IMR-90 (cell line): ENCODE results near the gene NLE1. TPM values are rescaled to one million over a fixed set of nuclear protein-coding genes. Genes with fewer than 3 reads are reported as not detected.

ENCODE experiments used
- ATAC-seq: fragments of 200-7000 bp; cut with Tn5 transposase; 2 replicates; pipeline ENCODE4 v1.9.1; 2020; ENCODE audit warnings: low read depth, mild to moderate bottlenecking, moderate library complexity
- BruUV-seq: library from RNA; stranded (reverse); fragments of 400-500 nt; replicated peaks from 2 replicates; lab custom pipeline; 2021; lab: Mats Ljungman, UMichigan
- CTCF ChIA-PET: fragments of 300-600 bp; formaldehyde crosslinking; extraction: SDS; loops from one replicate; lab custom pipeline; 2021; ENCODE audit warnings: antibody characterized with exemption; lab: Yijun Ruan, JAX
- POLR2A ChIA-PET: fragments of 300-600 bp; sonication (Branson Sonifier 250); formaldehyde crosslinking; loops from one replicate; lab custom pipeline; 2022; ENCODE audit warnings: antibody characterized with exemption; ENCODE audit not compliant: unreplicated experiment; lab: Charles Lee
- DNase-seq: peaks from one replicate; pipeline ENCODE4 v3.0.0; 2013
- H2AFZ ChIP-seq: replicated peaks from 2 replicates; pipeline ENCODE3; 2013; ENCODE audit warnings: low read length, mild to moderate bottlenecking; ENCODE audit not compliant: poor library complexity
- H2AK5ac ChIP-seq: 2 replicates; pipeline ENCODE4 v1.6.1; 2013; ENCODE audit warnings: low read depth, low read length, inconsistent platforms
- H2AK9ac ChIP-seq: replicated peaks from 2 replicates; pipeline ENCODE3; 2013; ENCODE audit warnings: mild to moderate bottlenecking, low read depth, low read length, moderate library complexity; ENCODE audit not compliant: poor library complexity
- H2BK120ac ChIP-seq: 2 replicates; pipeline ENCODE4 v1.6.1; 2013; ENCODE audit warnings: low read depth, low read length, inconsistent platforms
- H2BK15ac ChIP-seq: 3 replicates; pipeline ENCODE4 v1.6.1; 2013; ENCODE audit warnings: low read depth, low read length, inconsistent platforms
- H2BK20ac ChIP-seq: 2 replicates; pipeline ENCODE4 v1.6.1; 2013; ENCODE audit warnings: low read depth, mild to moderate bottlenecking, inconsistent platforms, low read length, moderate library complexity
- H2BK5ac ChIP-seq: 2 replicates; pipeline ENCODE4 v1.6.1; 2013; ENCODE audit warnings: mild to moderate bottlenecking, low read depth, low read length, inconsistent platforms; ENCODE audit not compliant: poor library complexity, severe bottlenecking
- H3K14ac ChIP-seq: replicated peaks from 2 replicates; pipeline ENCODE4 v1.6.1; 2013; ENCODE audit warnings: low read depth, low read length, inconsistent platforms
- H3K18ac ChIP-seq: 2 replicates; pipeline ENCODE4 v1.6.1; 2013; ENCODE audit warnings: low read depth, low read length, control low read depth
- H3K23ac ChIP-seq: 2 replicates; pipeline ENCODE4 v1.6.1; 2013; ENCODE audit warnings: low read depth, low read length, inconsistent platforms
- H3K27ac ChIP-seq: 2 replicates; pipeline ENCODE4 v1.5.1; 2013; ENCODE audit warnings: mild to moderate bottlenecking, control low read depth, low read length; ENCODE audit not compliant: insufficient read depth
- H3K27me3 ChIP-seq: 2 replicates; pipeline ENCODE4 v1.6.1; 2013; ENCODE audit warnings: low read length; ENCODE audit not compliant: control insufficient read depth, insufficient read depth
- H3K36me3 ChIP-seq: 2 replicates; pipeline ENCODE4 v1.6.1; 2013; ENCODE audit warnings: low read length, mixed read lengths; ENCODE audit not compliant: control insufficient read depth, insufficient read depth
- H3K4ac ChIP-seq: 2 replicates; pipeline ENCODE4 v1.6.1; 2013; ENCODE audit warnings: low read depth, low read length, inconsistent platforms
- H3K4me1 ChIP-seq: 2 replicates; pipeline ENCODE4 v1.6.1; 2013; ENCODE audit warnings: low read length, mixed read lengths; ENCODE audit not compliant: control insufficient read depth, insufficient read depth
- H3K4me2 ChIP-seq: 2 replicates; pipeline ENCODE4 v1.6.1; 2013; ENCODE audit warnings: low read depth, mild to moderate bottlenecking, control low read depth, low read length, moderate library complexity
- H3K4me3 ChIP-seq: 2 replicates; pipeline ENCODE4 v1.5.1; 2013; ENCODE audit warnings: low read depth, mild to moderate bottlenecking, control low read depth, low read length, moderate library complexity; ENCODE audit not compliant: insufficient read depth
- H3K56ac ChIP-seq: 2 replicates; pipeline ENCODE4 v1.6.1; 2013; ENCODE audit warnings: low read length, inconsistent platforms; ENCODE audit not compliant: insufficient read depth; ENCODE audit errors: extremely low read depth
- H3K79me1 ChIP-seq, 2 experiments: 2 replicates each; pipeline ENCODE4 v1.6.1; 2013; ENCODE audit warnings: low read length in 2 of 2, inconsistent platforms in 1 of 2, low read depth in 1 of 2
- H3K9ac ChIP-seq: 2 replicates; pipeline ENCODE4 v1.6.1; 2013; ENCODE audit warnings: low read depth, low read length, control low read depth
- H3K9me1 ChIP-seq: 2 replicates; pipeline ENCODE4 v1.6.1; 2013; ENCODE audit warnings: low read length, inconsistent platforms; ENCODE audit not compliant: insufficient read depth
- H3K9me3 ChIP-seq: 2 replicates; pipeline ENCODE4 v1.6.1; 2013; ENCODE audit warnings: low read length; ENCODE audit not compliant: control insufficient read depth, insufficient read depth
- H4K20me1 ChIP-seq: 2 replicates; pipeline ENCODE4 v1.6.1; 2013; ENCODE audit warnings: low read length, inconsistent platforms; ENCODE audit not compliant: insufficient read depth
- H4K5ac ChIP-seq: 2 replicates; pipeline ENCODE4 v1.6.1; 2013; ENCODE audit warnings: mild to moderate bottlenecking, low read depth, low read length, control low read depth
- H4K8ac ChIP-seq, 2 experiments: 2 replicates each; pipeline ENCODE4 v1.6.1; 2013; ENCODE audit warnings: low read depth in 2 of 2, low read length in 2 of 2, control low read depth in 1 of 2, inconsistent platforms in 1 of 2
- H4K91ac ChIP-seq: 2 replicates; pipeline ENCODE4 v1.6.1; 2013; ENCODE audit warnings: low read depth, low read length, inconsistent platforms; ENCODE audit not compliant: insufficient read depth
- BHLHE40 ChIP-seq: fragments of 150-350 bp; IDR thresholded peaks from 2 replicates; pipeline ENCODE4 v1.6.1; 2016; ENCODE audit warnings: mild to moderate bottlenecking, low read depth, low read length
- CEBPB ChIP-seq: IDR thresholded peaks from 2 replicates; pipeline ENCODE4 v1.6.1; 2012; ENCODE audit warnings: low read depth, low read length, improper control_type of control experiment
- CHD1 ChIP-seq: IDR thresholded peaks from 2 replicates; pipeline ENCODE4 v1.6.1; 2012; ENCODE audit warnings: low read depth, low read length, improper control_type of control experiment
- ELK1 ChIP-seq: fragments of 150-350 bp; IDR thresholded peaks from 2 replicates; pipeline ENCODE4 v1.6.1; 2016; ENCODE audit warnings: low read depth, mild to moderate bottlenecking, low read length, moderate library complexity, borderline replicate concordance
- FOS ChIP-seq: fragments of 150-350 bp; IDR thresholded peaks from 2 replicates; pipeline ENCODE4 v1.6.1; 2016; ENCODE audit warnings: low read depth, low read length
- MAFK ChIP-seq: IDR thresholded peaks from 2 replicates; pipeline ENCODE4 v1.6.1; 2012; ENCODE audit warnings: low read depth, low read length, improper control_type of control experiment
- MAZ ChIP-seq: IDR thresholded peaks from 2 replicates; pipeline ENCODE4 v1.6.1; 2012; ENCODE audit warnings: low read depth, mild to moderate bottlenecking, low read length, improper control_type of control experiment, moderate library complexity, borderline replicate concordance
- MXI1 ChIP-seq: IDR thresholded peaks from 2 replicates; pipeline ENCODE4 v1.6.1; 2012; ENCODE audit warnings: low read depth, mild to moderate bottlenecking, low read length, moderate library complexity, borderline replicate concordance
- RAD21 ChIP-seq: IDR thresholded peaks from 2 replicates; pipeline ENCODE4 v1.6.1; 2012; ENCODE audit warnings: low read length, improper control_type of control experiment
- RFX5 ChIP-seq: IDR thresholded peaks from 2 replicates; pipeline ENCODE4 v1.8.0; 2012; ENCODE audit warnings: low read depth, mild to moderate bottlenecking, low read length, moderate library complexity
- USF2 ChIP-seq: fragments of 150-350 bp; IDR thresholded peaks from 2 replicates; pipeline ENCODE4 v1.6.1; 2017; ENCODE audit warnings: mild to moderate bottlenecking, antibody characterized with exemption, low read length, low read depth
- WGBS, 2 experiments: methylation state at CpG; one replicate each; pipeline versions ENCODE4 v1.1.5 to v1.1.7; 2013; ENCODE audit warnings: missing lambda C conversion rate in 2 of 2; ENCODE audit not compliant: insufficient read length in 1 of 2; ENCODE audit errors: extremely low coverage in 2 of 2; 5-methylcytosine and 5-hydroxymethylcytosine counted together
- dilution Hi-C: fragments of 300-500 bp; cut with HindIII; formaldehyde crosslinking; loops from one replicate; pipeline ENCODE4 v1.14.3; 2018; ENCODE audit warnings: low sequenced_read_pairs; ENCODE audit not compliant: unreplicated experiment
- in situ Hi-C: fragments of 300-500 bp; cut with MboI; formaldehyde crosslinking; loops from 3 replicates; pipeline ENCODE4 v1.14.3; 2019; ENCODE audit warnings: low sequenced_read_pairs, inconsistent platforms, mixed read lengths
- intact Hi-C: fragments of 100-400 bp; cut with micrococcal nuclease; formaldehyde crosslinking; loops from 2 replicates; pipeline ENCODE4 v1.10.0; 2022
- polyA plus RNA-seq, 3 experiments: library from polyadenylated mRNA; depleted of rRNA; stranded (reverse); fragments of >200 nt; gene quantifications; 2 replicates each; pipeline ENCODE4 v1.2.3, GENCODE V29; 2012; ENCODE audit warnings: low replicate concordance in 1 of 3
- total RNA-seq: library from RNA; depleted of rRNA; stranded (reverse); fragments of >200 nt; gene quantifications from 2 replicates; pipeline ENCODE4 v1.2.3, GENCODE V29; 2012

The NLE1 gene
- total and polyA plus RNA-seq, 2 of the 4 experiments (the other 2 are of a cell fraction) = 18.6 to 23.7 TPM

- H3K4me3 ChIP-seq = no peak overlapping the region
- H3K4ac ChIP-seq = no peak overlapping the region
- no peak overlapping the region for H4K5ac ChIP-seq
- BruUV-seq = no TSS peak
- H2BK15ac ChIP-seq = no peak overlapping the region
- H3K9me1 ChIP-seq = no peaks in the 10 kb centered on the region
- no peak overlapping the region for H3K23ac ChIP-seq
- H2AFZ ChIP-seq = no peak overlapping the region
- no peak overlapping the region for H3K18ac ChIP-seq
- no peak overlapping the region for H3K56ac ChIP-seq
- no peak overlapping the region for H3K4me2 ChIP-seq
- ChIA-PET POLR2A (interaction anchor here (0.6 kb wide), 1 partner anchor 195 kb away, joined by 3 read pairs; no protein-coding TSS in a partner anchor), CTCF (no interaction called here)
- H3K14ac ChIP-seq = no peak overlapping the region
- H3K9ac ChIP-seq = no peak overlapping the region
- in situ Hi-C loops (no loop called here), intact Hi-C loops (no loop called here), dilution Hi-C loops (loop anchor here (25.0 kb wide), 1 partner anchor 348 kb away; the partner anchor contains the start of gene SLFN12L)
- WGBS, 2 experiments = no CpG with 5 or more reads among the region's 3 CpGs
- H3K36me3 ChIP-seq = no peaks in the 10 kb centered on the region
- H2AK9ac ChIP-seq = no peak overlapping the region
- H3K27me3 ChIP-seq = peaks cover 6% of the 10 kb centered on the region
- H2BK5ac ChIP-seq = no peak overlapping the region
- no peak overlapping the region for H4K8ac ChIP-seq
- DNase-seq = no peak
- TF ChIP-seq MXI1 (no peak), USF2 (no peak), FOS (no peak), ELK1 (no peak), MAFK (no peak), RAD21 (no peak), MAZ (no peak), RFX5 (no peak), CEBPB (no peak), CHD1 (no peak), BHLHE40 (no peak)
- H2BK20ac ChIP-seq = no peak overlapping the region
- H3K4me1 ChIP-seq = no peaks in the 10 kb centered on the region
- no peak overlapping the region for H3K27ac ChIP-seq
- H2AK5ac ChIP-seq = no peak overlapping the region
- H2BK120ac ChIP-seq = no peak overlapping the region
- no peaks in the 10 kb centered on the region for H4K20me1 ChIP-seq
- ATAC-seq = no peak
- no peak overlapping the region for H4K91ac ChIP-seq
- no peaks in the 10 kb centered on the region for H3K79me1 ChIP-seq
- no peaks in the 10 kb centered on the region for H3K9me3 ChIP-seq
These were observed 47.2 kb upstream of the NLE1 start for GRCh38 chr17:35189291-35189690.
